GM21423 (cell line): Measurements from ENCODE around the gene SMIM29.
A peak's percentile ranks its signal among the peaks of the same experiment; 100 is the strongest.
"Not testable (repeated sequence)": the region's sequence is repeated elsewhere in the genome, so short reads cannot be mapped to it uniquely, and the experiment has no call there.

Experiments
- ATAC-seq: cut with Tn5 transposase; IDR thresholded peaks from one replicate; pipeline ENCODE4 v1.9.1; 2021; ENCODE audit warnings: mild to moderate bottlenecking, moderate library complexity; ENCODE audit not compliant: unreplicated experiment

Gene SMIM29

DNA sequence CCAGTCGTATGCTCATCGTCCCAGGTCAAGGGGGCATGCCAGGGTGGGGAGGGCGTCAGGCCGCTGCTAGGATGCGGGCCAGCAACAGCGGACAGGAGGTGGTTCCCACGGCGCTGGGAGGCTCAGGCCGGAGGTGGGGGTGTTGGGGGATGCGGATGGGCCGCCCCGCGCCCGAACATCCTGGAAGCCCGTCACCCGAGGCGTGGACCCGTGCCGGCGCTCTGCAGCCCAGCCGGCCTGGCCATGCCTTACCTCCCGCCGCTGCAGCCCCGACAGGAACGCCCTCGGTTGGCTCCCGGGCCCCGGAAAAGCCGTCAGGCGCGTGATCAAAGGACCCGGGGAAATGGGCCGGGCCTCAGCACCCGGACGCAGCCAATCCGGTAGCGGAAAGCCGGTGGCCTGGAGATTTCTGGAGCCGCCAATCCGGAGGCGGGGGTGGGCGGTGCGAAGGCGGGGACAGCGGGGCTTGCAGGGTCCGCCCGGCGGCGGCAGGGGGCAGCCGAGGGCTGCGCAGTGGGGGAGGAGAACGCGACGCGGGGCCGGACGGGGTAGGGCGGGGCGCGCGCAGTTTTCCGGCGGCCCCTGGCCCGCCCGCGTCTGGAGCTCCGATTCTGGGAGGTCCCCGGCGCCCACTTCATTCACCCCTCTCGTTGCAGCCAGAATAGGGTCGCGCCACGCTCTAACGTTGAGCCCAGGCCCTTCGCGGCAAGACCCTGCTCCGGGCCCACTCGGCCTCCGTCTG is at the start of gene SMIM29:
TSS of gene SMIM29 (minus strand) at position 280 of the 742 bp plus-strand sequence. CDS start 1,215 bp downstream, outside the sequence.
- peak; percentile 82 for ATAC-seq

DNA sequence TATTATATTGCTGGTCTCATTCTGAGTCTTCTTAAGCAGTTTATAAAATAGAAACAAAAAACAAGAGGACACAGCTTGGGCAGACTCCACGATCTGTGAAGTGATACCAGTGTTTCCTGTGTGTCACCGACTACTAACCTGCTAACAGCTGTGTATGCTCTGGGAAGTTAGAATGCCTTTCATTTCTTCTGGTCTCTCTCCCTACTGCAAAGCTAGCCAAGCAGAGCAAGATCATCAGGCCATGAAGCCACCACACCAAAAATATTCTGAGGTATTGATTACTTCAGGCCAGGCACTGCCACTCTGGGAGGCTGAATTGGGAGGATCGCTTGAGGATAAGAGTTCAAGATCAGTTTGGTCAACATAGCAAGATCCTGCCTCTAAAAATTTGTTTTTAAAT is 46.9 kb upstream of the SMIM29 start:
- ATAC-seq, result peak; percentile 84

DNA sequence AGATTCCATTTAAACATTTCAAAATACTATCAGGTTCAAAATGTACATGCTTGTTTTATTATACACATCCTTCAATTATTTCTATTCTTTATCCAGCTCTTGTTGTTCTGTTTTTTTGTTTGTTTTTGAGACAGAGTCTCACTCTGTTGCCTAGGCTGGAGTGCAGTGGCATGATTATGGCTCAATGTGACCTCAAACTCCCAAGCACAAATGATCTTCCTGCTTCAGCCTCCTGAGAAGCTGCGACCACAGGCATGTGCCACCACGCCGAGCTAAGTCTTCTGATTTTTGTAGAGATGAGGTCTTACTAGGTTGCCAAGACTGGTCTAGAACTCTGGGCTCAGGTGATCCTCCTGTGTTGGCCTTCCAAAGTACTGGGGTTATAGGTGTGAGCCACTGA is 44.1 kb upstream of the SMIM29 start:
- ATAC-seq, result no peak

DNA sequence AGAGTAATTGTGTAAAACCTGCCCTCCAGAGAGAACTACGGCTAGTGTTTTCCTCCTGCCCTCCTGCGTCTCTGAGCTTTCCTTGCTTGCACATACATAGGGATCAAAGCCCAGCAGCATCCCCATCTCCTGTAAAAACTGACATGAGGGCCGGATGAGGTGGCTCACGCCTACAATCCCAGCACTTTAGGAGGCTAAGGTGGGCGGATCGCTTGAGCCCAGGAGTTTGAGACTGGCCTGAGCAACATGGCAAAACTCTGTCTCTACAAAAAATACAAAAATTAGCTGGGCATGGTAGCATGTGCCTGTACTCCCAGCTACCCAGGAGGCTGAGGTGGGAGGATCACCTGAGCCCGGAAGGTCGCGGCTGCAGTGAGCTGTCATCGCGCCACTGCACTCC is 40.3 kb upstream of the SMIM29 start:
- ATAC-seq, result no peak

DNA sequence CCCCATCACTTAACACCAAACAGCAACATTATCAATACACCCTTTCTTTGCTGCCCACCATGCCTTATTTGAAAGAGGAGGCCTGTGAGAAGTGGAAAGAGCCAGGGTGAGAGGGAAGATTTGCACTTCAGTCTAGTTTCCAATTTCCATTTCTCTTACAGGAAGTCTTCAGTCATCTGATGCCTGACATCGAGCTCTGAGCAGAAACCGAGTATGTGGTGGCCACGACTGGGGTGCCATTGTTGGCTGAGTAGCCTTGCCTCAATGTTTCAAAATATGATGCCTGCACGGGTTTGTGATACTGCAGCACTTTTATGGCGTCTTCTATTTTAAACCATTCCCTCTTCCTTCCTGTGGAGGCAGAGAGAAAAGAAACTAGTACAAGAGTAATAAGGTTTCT is 39.8 kb upstream of the SMIM29 start:
- ATAC-seq, result no peak

DNA sequence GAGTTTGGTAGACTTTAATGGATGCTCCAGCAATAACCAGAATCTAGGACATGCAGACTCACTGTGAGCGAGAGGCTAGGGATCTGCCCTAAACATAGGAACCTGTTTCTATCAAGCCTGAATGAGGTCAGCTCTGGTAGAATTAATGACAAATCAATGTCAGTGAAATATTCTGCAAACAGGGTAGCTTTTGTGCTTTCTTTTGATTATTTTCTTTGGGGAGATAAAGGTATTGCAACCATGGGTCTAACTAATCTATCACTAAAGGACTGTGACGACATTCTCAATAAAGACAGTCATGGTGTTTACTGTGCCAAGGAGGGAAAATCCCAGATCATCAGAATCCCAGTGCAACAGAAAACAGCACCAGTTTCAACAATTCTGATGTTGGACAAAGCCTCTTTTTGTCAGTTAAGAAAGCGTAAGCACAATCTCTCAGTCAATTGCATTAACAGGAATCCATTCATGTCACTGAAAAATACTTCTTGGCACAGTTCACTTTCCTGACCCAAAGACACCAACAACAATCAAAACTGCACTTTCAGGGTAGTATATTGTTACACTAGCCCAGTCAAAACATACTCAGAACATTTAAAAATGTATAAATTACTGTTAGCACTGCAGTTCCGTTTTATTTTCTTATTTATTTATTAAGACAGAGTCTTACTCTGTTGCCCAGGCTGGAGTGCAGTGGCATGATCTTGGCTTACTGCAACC is 36.8 kb upstream of the SMIM29 start:
- no peak for ATAC-seq

DNA sequence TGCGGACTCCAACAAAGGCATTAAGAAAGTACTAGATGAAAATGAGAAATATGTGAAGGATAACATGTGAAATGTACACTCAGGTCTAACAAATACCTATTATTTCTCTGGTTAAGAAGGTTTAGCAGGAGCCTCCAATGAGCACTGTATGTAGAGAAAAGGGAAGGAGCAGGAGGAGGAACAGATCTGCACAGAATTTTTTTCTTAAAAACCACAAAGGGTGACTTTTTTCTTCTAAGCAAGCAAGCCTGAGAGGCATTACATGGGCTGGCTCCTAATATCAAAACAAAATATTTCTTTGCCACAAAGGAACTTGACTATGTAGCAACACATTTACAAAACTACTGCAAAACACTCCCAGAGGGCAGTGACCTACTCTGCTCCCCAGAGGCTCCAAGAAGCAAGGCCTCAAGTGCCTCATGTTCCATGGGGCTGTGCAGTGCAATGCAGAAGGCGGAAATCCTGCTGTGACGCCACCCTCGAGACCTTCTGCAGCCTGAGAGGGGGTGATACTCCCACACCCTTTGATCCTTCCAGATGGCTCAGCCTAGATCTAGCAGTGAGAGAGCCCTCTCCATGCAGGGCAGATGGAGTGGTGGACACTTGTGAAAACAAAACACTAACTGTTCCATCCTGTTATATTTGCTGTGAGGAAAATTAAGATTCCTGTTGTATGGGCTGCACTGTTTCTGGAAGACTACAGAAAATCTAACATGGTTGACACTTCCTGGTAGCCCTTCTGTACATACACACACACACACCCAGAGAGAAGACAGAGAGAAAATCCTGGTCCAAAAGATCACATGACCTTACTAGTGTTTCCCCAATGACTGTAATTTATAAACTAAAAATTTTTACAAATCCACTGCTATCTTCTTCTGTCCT is 36.0 kb upstream of the SMIM29 start:
- ATAC-seq, result no peak

DNA sequence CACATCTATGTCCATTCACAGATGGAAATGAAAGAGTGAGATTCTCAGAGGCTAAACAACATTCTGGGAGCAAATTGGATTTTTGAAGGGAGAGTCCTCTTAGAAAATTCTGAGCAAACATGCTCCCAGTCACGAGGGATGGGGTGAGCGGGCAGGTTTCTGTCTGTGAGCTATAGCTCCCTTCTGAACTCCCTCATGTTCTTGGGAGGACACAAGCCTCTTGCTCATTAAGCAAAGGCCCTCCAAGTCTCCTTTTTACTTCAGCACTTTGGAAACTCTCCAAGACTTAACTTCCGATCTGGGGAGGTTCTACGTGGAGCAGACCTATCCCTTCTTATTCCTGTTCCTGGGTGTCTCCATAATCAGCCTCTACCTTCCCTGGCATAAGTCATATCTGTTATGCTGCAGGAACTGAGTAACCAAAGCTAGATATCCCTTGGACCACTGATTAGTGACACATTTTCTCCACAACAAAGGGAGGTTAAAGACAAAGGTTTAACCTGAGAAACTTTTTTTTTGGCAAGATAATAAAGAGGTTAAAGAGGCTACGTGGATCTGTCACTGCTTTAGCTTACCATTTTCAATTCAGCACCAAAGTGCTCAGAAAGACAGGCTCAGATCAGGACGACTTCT is 33.0 kb upstream of the SMIM29 start:
- ATAC-seq, result no peak

- ATAC-seq, result no peak
Observed at GRCh38 chr6:34280216-34280615, 31.4 kb upstream of the SMIM29 start.

- no peak for ATAC-seq
Observed at GRCh38 chr6:34278833-34279232, 30.0 kb upstream of the SMIM29 start.

DNA sequence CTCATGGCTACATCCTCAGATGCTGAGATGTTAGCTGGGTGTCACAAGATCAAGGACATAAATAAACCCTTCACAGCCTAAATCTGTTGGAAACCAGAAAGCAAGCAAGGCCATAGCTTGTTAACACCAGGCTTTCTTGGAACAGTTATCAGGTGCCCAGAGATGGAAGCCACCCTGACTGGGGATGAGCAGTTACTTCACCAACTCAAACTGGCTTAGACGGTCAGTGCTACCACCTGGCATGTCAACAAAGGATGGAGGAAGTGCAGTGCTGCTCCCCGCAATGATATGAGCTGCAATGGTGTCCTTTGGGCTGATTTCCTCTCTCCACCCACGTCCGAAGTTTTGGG is 28.9 kb upstream of the SMIM29 start:
- no peak for ATAC-seq

GRCh38 chr6:34276881-34277762 is 28.3 kb upstream of the SMIM29 start:
- no peak for ATAC-seq

DNA sequence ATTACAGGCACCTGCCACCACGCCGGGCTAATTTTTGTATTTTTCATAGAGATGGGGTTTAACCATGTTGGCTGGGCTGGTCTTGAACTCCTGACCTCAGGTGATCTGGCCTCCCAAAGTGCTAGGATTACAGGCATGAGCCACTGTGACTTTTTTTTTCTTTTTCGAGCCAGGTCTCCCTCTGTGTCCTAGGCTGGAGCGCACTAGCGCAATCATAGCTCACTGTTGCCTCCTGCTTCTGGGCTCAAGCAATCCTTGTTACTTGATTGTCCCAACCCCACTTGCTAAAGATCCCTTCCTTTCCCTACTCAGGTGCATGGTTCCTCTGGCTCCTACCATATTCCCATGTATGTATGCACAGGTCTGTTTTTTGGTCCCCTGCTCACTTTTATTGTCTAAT is 27.4 kb upstream of the SMIM29 start:
- ATAC-seq, result no peak

DNA sequence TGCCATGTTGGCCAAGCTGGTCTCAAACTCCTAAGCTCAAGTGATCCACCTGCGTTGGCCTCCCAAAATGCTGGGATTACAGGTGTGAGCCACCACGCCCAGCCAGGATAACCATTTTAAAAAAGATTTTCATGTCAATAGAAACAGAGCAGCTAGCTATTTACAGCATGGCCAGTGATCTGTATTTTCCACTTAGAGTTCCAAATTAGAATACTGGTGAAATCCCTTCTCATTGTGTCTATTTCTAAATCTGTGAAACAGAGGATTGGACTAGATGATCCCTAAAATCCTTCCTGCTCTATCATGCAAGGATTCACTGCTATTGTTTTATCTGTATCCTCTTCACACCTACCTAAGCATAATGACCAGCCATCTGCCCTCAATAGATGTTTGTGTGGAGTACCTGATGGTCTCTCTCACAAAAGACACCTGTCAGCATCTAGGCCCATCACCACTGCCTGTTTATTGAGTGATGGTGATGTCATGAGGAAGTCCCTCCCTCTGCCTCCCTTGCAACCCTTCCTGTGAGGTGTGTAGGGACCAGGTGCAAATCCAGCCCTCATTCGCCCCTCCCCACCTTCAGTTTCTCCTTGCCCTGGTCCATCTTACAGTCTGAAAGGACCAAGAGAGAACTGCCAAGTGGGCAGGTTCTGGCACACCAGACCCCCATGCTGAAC is 26.5 kb upstream of the SMIM29 start:
- no peak for ATAC-seq

GRCh38 chr6:34274129-34274528 is 25.3 kb upstream of the SMIM29 start:
- no peak for ATAC-seq

GRCh38 chr6:34273242-34273805 is 24.5 kb upstream of the SMIM29 start:
- no peak for ATAC-seq

DNA sequence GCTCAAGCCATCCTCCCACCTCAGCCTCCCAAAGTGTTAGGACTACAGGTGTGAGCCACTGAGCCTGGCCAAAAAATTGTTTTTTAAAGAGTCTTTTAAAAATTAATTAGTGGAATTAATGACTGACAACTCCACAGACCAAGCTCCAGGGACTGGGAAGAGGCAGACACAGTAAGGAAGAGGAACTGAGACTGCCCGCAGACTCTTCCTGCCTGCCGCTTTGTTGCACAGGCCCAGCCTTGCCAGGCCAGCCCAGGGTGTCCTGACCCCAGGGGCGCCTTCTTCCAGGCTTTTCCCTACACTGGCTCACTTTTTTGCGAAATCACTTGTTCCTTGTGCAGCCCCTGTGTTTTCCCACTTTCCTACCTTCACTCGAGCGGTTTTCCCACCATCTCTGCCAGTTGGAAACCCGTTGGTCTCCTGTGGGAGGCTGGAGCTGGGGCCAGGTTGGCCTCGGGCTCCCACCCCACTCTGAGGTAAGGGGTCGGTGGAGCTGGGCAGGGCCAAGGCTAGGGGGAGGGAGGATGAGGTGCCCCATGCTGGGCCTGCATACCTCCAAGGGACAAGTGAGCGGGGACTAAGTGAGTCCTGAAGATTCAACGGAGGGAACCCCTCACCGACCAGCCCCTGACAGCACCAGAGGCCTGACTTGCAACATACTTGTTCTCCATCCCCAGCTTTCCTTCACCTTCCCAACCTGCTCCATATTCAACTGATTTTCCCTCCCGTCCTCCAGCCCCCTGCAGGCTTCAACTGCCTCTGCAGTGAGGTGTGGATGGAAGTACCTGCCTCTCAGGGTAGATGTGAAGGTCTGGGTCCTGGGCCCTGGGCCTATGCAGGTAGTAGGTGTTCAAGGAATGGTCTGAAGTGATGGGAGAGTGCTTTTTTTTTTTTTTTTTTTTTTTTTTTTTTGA is 23.5 kb upstream of the SMIM29 start:
- no peak for ATAC-seq

DNA sequence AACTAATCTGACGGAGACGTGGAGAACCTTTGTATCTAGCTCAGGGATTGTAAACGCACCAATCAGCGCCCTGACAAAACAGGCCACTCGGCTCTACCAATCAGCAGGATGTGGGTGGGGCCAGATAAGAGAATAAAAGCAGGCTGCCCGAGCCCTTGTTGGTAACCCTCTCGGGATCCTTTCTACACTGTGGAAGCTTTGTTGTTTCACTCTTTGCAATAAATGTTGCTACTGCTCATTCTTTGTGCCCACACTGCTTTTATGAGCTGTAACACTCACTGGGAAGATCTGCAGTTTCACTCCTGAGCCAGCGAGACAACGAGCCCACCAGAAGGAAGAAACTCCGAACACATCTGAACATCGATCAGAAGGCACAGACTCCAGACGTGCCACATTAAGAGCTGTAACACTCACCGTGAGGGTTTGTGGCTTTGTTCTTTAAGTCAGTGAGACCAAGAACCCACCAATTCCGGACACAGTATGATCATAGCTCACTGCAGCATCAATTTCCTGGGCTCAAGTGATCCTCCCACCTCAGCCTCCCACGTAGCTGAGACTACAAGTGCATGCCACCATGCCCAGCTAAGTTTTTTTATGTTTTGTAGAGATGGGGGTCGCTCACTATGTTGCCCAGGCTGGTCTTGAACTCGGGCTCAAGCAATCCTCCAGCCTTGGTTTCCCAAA is 21.0 kb upstream of the SMIM29 start:
- ATAC-seq, result not testable (repeated sequence)
